Measurements from ENCODE around the gene ZBTB44.

Gene ZBTB44

DNA sequence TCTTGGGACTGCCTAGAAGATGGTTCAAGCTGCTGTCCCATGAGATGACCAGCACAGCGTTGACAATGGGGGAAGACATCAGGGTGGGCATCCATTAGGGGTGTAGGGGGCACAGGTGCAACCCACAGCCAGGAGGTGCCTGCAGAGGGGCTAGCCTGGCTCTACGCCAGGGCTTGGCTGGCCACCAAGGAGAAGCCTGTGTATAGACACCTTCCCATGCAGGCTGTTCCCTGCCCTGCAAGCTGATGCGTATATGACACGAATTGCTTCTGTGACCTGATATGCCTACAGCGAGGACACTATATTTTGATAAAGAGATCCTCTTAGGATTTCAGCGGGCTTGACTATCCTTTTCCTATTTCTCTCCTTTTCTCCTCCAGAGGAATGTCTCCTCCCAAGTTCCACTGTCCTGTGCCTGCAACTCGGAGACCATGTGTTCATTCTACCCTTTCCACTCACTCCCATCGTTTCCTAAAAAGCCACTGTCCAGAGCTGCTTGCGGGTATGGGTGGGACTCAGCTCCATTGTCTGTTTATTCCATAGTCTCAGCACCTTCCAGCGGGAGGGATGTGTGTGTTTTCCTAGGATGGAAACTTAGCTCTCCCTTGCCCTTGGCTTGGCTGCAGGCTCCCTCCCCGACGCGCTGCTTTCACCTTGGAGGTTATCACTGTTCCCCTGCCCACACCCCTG is 99.0 kb downstream of the ZBTB44 start:
- DNase-seq (ENCODE audit: low spot score): no peak

DNA sequence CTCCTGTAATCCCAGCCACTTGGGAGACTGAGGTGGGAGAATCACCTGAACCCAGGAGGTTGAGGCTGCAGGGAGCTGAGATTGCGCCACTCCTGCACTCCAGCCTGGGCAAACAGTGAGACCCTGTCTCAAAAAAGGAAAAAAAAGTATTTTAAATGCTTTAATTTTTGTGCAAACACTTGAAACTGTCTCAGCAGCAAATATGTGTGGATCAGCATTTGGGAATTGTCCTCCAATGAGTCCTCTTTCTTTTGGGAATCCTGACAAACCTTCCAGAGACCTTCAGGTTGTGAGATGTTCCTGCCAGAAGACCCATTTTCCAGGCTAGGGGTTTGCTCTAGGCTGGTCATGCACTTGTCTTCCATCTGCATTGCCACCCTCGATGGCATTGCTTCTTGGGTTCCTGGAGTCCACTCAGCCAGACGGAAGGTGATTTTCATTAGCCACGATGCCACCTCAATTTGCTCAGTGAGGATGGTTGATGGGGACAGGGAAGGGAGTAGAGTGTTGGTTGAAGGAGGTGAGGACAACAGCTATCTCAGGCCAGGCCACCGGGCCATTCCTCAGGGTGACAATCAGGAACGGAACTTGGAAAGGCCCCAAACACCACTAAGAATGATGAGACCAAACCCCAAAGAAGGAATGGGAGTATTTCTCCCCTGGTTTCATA is 99.7 kb downstream of the ZBTB44 start:
- DNase-seq (ENCODE audit: low spot score): no peak

DNA sequence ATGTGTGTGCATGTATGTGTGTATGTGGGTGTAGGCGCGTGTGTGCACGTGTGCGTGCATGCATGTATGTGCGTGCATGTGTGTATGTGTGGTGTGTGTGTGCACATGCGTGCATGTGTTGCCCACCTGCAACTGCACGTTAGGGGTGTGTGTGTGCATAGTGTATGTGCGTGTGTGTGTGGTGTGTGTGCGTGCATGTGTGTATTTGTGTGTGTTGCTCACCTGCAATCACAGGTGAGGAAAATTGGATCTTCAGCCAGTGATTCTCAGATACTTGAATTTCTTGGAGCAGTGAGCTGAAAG is 100.8 kb downstream of the ZBTB44 start:
- DNase-seq (ENCODE audit: low spot score): no peak

DNA sequence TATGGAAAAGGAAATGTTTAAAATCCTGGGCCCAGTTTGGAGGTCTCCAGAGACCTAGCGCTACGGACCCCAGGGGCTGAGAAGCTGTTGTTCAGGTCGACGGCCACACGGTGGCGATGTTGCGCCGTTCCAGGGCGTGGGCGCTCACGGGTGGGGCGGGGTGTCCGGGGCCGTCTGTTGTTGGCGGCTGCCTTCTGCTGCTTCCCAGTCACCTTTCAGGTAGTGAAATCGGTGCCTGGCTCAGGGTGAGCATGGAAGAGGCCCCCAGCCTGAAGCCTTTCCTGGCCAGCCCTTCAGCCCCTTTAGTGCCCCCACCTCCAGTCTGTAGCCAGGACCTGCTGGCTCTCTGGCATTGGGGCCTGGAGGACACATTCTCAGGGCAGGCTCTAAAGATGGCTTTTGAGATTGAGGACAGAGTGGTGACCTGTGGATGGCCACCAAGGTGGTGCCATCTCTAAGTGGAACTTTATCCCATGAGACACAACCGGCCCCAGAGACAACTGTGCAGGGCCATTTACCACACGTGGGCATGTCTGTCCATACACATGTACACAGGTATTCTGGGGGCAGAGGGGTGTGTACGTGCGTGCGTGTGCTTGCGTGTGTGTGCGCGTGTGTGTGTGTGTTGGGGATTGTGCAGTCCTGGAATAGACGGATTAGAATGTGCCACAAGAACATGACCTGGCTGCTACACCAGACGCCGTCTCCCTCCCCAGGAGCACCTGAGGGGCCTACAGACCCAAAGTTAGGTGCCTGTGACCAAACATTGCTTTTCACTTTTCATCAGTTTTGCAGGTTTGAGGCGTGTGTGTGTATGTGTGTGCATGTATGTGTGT is 101.4 kb downstream of the ZBTB44 start:
- peak; percentile 89 for DNase-seq (ENCODE audit: low spot score)

DNA sequence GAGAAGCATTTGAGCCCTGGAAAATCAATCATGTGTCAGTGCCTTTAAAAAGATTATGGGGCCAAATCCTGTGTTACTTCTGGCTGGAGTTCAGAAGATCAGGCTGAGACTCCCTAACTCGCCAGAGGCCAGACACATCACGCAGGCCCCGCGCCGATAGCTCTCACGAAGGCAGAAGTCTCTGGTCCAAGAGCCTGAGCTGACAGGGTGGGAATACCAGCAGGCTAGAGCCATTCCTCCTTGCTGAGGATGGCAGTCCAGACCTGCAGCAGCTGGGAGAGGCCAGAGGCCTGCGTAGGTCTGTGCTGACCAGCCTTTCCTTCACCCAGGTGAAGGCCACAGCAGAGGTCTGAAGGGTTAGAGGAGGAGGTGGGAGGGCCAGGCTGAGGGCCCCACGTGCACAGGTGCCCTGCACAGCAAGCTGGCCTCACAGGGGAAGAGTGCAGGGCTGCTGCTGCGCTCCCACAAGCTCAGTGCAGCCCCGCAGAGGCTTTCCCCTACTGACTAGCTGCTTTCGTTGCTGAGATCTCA is 102.2 kb downstream of the ZBTB44 start:
- peak; percentile 32 for DNase-seq (ENCODE audit: low spot score)

DNA sequence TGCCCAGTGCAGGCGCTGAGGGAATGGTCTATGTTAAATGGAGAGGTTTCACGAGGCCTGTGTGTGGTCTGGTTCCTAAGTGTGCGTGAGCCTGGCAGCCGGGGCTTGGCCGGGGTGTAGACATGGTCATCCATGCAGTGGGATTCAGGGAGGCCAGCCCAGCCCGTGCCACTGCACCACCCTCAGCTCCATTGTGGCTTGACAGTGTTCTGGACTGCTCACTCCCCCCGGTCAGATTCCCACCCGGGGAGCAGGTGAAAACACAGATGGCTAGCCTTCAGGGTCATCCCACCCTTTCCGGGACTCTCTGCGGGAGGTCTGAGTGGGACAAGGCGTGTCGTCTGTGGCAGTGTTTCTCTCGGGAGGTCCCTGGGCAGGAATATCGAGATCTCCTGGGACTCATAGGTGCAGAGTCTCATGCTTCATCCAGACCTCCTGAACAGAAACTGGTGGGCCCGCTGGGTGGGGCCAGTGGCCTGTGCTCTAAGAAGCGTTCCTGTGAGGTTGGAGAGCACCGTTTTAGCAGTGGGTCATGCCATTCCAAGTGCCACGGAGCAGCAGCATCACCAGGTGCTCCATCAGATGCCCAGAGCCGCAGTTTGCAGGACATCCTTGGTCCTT is 102.8 kb downstream of the ZBTB44 start:
- peak; percentile 5 for DNase-seq (ENCODE audit: low spot score)

DNA sequence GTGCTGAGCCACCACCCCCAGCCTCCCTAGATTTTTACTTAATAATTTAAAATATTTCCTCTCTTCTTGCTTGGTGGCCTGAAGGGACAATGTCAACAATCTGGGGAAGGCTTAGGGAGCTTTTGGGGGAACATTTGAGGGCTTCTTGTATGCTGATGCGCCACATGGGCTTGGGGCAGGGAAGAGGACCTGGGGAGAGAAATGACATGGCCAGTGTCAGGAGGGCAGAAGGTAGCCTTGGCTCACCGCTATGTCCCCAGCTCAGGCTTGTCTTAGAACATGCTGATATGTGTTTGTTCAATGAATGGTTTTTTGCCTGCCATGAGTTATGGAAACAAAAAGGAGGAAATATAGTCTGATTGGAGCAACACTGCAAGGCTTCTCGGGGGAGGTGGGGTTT is 103.6 kb downstream of the ZBTB44 start:
- DNase-seq (ENCODE audit: low spot score): peak; percentile 4

DNA sequence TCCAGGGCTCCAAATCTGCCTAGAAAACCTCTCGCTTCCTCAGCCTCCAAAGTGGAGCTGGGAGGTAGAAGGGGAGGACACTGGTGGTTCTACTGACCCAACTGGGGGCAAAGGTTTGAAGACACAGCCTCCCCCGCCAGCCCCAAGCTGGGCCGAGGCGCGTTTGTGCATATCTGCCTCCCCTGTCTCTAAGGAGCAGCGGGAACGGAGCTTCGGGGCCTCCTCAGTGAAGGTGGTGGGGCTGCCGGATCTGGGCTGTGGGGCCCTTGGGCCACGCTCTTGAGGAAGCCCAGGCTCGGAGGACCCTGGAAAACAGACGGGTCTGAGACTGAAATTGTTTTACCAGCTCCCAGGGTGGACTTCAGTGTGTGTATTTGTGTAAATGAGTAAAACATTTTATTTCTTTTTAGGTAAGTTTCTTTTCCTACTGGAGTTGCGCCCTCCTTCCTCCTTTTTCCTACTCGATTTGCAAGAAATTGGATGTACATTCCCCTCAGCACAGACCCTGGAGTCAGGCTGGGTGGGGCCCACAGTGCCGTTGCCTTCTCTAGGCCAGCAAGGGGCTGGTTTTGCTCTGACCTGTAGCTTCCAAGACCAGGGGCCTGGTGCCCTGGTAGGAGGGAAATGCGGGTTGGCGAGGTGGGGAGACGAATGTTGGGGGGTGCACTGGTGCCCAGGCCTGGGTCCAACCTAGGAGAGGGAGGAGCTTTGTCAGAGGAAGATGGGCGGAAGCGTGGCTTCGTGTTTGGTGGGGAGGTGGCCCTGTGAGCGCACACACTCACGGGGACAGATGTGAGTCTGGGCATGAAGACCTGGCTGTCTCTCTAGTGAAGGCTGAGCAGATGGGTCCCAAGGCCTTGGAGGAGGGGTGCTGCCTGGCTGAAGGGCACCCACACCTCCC is 104.5 kb downstream of the ZBTB44 start:
- peak; percentile 2 for DNase-seq (ENCODE audit: low spot score)

DNA sequence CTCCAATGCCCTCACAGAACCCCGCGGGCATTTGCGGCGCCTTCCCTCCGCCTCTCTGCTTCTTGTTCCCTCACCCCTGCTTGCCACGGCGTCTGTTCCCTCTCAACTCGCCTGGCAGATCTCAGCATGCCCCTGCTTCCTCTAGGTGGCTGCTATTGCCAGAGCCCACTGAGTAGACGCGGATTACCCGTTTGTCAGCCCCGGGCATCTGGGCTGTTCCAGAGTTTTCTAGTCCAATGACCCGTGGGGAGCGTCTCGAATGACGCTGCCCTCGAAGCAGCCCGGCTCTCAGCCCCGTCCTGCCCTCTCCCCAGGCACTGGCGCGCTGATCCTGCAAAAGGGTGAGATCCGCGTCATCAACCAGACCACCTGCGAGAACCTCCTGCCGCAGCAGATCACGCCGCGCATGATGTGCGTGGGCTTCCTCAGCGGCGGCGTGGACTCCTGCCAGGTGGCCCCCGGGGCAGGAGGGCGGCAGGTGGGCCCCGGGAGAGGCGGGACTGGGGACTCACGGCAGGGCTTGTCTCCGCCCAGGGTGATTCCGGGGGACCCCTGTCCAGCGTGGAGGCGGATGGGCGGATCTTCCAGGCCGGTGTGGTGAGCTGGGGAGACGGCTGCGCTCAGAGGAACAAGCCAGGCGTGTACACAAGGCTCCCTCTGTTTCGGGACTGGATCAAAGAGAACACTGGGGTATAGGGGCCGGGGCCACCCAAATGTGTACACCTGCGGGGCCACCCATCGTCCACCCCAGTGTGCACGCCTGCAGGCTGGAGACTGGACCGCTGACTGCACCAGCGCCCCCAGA is 105.4 kb downstream of the ZBTB44 start:
- peak; percentile 4 for DNase-seq (ENCODE audit: low spot score)

DNA sequence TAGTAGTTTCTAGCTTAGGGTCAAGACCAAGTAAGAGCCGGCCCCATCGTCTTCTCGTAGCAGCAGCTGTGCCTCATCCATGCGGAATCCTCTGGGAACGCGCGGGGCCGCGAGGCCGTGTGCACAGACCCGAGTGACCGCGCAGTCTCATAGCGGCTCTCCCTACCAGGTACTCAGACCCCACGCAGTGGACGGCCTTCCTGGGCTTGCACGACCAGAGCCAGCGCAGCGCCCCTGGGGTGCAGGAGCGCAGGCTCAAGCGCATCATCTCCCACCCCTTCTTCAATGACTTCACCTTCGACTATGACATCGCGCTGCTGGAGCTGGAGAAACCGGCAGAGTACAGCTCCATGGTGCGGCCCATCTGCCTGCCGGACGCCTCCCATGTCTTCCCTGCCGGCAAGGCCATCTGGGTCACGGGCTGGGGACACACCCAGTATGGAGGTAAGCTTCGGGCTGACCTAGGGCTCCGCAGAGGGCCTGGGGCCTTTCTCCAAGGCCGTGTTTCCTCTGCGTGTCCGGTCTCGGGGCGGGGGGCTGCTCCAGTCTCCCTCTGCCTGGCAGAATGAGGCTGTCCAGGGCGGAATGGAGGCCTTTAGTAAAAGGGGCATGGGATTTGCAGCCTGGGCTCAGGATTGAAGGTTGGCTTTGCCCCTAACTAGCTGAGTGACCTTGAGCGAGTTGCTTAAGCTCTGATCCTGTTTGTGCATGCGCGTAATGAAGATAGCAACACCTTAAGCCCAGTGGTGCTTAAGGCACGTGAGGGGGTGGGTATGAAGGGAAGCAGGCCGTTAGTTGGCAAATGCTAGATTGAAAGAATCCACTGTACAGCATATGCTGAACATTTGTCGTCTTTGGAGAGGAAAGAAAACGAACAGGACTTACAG is 106.2 kb downstream of the ZBTB44 start:
- DNase-seq (ENCODE audit: low spot score): peak; percentile 6

DNA sequence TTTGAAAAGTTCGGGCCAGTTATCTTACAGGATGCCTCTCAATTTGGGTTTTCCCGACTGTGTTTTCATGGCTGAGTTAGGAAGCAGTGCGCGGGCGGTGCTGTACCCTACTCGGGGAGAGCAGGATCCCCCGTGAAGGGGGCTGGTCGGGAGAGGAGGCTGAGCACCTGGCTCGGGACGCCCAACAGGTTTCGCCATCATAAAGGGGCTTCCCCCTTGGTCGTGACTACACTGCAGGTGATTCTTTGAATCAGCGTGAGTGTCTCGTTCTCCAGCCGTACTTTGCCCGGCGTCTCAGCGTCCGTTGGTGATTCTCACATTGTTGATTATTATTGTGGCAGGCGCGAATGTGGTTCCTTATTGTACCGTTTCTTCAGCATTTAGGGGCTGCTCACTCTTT is 108.6 kb downstream of the ZBTB44 start:
- DNase-seq (ENCODE audit: low spot score): peak; percentile 8

DNA sequence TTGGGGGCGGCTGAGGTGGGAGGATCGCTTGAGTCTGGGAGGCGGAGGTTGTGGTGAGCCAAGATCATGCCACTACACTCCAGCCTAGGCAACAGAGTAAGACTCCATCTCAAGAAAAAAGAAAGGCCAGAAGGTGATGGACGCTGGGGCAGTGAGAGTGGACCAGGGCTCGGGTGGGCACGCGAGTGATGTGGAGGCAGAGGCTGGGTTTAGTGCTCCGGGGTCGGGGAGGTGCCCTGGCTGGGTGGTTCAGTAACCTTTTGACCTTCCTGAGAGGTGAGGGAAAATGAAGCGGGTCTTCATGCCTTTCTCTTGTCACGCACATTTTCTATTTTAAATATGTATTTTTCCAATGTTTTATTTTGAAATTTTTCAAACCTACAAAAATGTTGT is 110.0 kb downstream of the ZBTB44 start:
- DNase-seq (ENCODE audit: low spot score): no peak

DNA sequence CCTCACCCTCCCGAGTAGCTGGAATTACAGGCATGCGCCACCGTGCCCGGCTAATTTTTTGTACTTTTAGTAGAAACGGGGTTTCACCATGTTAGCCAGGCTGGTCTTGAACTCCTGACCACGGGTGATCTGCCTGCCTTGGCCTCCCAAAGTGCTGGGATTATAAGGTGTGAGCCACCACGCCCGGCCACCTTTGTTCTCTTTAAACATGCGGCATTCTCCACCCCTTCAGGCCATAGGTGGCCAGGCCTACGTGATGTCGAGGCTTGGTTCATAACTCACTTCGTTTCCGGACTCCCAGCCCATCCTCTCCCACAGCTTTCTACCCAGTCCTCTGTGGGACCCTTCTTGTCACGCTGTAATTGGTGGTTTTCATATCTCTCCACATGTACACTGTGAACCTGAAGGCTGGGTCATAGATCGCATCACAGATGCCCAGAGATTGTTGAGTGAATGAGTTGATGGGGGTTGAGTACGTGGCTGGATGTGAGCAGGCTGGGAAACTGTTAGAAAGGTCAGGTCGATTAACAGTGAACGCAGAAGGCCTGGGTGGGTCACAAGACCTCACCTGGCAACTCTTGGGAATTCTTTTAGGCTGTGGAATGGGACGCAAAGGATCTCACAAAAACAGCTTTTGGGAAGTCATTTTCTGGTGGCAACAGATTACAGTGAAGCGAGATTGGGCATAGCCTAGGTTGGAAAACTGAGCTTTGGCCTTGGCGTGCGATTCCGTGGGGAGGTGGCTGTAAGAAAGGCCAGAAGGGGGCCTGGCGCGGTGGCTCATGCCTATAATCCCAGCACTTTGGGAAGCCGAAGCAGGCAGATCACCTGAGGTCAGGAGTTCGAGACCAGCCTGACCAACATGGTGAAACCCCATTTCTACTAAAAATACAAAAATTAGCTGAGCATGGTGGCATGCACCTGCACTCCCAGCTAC is 110.7 kb downstream of the ZBTB44 start:
- no peak for DNase-seq (ENCODE audit: low spot score)

DNA sequence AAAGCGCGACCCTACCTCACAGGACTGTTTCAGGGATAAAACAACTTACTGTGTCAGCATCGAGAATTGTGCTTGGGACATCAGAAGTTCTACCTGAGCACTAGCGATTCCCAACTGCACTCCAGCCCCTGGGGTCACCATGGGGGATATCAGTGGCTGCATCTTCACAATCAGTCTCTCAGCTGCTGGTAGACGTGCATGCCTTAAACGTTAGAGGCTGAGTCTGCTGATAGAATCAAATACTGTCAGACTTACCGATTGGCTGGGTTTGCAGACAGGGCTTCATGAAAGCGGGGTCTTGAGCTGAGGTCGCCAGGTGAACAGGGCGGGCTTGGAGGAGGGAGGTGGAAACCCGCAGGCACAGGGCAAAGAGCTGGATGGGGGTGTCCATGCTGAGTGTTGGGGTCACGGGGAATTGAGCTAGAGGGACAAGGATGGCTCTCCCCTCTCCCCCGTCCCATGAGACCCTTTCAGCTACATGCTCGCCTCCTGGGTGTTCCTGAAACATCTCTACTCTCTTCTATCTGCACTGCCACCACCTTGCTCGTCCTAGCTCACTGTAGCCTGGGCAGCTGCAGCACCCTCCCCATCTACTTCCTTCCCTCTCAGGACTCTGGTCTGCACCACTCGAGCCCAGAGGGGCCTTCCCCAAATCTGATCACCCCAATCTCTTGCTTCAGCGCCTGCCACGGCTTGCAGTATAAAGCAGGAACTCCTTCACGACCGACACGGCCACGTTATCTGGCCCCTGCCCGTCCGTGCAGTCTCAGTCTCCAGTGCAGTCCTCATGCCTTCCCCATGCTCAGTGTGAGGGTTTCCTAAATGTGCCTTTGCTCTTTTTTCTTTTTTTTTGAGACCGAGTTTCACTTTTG is 111.7 kb downstream of the ZBTB44 start:
- DNase-seq (ENCODE audit: low spot score): no peak

DNA sequence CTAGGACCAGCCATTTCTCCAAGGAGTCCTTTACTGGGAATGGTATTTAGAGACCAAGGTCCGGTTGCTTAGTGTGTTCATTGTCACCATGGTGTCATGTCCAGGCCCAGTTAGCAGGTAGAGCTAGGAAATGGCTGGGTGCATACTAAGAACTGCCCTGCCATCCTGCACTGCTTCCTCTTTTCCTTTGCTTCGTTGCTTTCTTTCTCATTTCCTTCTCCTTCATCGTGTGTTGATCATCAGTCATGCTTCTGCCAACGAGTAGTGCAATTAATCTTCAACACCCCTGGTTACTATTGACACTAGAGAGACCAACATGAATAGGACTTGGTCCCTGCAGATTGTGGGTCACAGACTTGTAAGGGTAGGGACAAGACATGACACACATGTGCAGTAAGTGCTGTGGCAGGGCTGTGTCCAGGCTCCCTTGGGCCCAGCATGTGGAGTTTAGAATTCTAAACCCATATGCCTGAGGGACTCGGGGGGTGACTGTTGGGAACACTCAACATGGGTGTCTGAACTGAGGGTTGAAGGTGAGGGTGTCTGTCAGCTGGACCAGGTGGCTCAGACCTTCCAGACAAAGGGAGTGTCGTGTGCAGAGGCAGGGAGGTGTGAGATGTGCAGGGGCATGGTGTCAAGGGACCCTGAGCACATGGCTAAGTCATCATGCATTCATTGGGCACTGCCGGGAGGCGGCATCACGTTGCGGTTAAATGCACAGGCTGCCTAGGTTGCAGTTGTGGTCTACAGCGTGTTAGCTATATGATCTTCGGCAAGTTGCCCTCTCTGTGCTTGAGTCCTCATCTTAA is 112.5 kb downstream of the ZBTB44 start:
- DNase-seq (ENCODE audit: low spot score): no peak

DNA sequence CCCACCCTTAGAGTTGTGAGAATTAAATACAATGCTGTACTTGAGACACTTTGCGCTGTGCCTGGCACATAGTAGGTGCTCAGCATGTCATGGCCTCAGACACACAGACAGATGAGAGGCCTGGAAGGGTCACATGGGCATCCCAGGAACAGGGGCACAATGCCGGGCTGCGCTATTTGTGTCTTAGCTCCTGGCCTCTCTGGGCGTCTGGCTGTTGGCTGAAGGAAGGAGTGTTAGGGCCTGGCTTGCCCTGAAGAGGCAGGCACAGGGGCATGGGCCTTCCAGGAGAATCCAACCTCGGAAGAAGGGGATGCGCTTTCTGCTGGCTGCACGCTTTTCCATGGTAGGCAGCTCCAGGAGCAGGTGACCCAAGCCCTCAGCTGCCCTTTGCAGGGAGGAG is 113.7 kb downstream of the ZBTB44 start:
- no peak for DNase-seq (ENCODE audit: low spot score)

DNA sequence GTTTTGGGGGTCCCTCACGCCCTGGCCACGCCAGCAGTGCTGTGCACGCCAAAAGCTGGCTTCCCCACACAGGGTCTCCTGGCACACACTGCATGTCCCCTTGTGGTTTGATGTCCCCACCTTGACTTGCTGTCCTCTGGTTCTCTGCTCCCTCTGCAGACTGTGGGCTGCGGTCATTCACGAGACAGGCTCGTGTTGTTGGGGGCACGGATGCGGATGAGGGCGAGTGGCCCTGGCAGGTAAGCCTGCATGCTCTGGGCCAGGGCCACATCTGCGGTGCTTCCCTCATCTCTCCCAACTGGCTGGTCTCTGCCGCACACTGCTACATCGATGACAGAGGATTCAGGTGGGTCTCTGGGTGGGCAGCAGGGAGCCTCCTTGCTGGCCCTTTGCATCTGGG is 114.9 kb downstream of the ZBTB44 start:
- DNase-seq (ENCODE audit: low spot score): no peak
